B cell (primary cell): ENCODE results near the gene LANCL2. TPM values are rescaled to one million over a fixed set of nuclear protein-coding genes. Genes with fewer than 3 reads are reported as not detected.

ENCODE experiments used
- ATAC-seq: fragments of 200-7000 bp; cut with Tn5 transposase; one replicate; pipeline ENCODE4 v1.10.0; 2021; ENCODE audit warnings: low read depth, mild to moderate bottlenecking, moderate number of reproducible peaks, moderate library complexity
- CTCF ChIA-PET: fragments of 350-600 bp; sonication (Branson Sonifier 250); formaldehyde crosslinking; loops from one replicate; lab custom pipeline; 2021; ENCODE audit warnings: antibody characterized with exemption, inconsistent platforms; lab: Charles Lee
- POLR2A ChIA-PET: fragments of 350-600 bp; sonication (Branson Sonifier 250); formaldehyde crosslinking; loops from one replicate; lab custom pipeline; 2021; ENCODE audit warnings: antibody characterized with exemption; lab: Charles Lee
- DNase-seq: peaks from one replicate; pipeline ENCODE4 v3.0.0; 2013
- H2AFZ ChIP-seq: 2 replicates; pipeline ENCODE4 v1.6.1; 2012; ENCODE audit warnings: mild to moderate bottlenecking, low read depth, low read length; ENCODE audit not compliant: insufficient read depth, poor library complexity, severe bottlenecking
- H3K27ac ChIP-seq, 2 donors: 1 replicate in 1 of 2; 2 replicates in 1 of 2; pipeline ENCODE4 v1.5.1; 2012 to 2013; ENCODE audit warnings: low read length in 2 of 2, mild to moderate bottlenecking in 2 of 2, moderate library complexity in 1 of 2
- H3K27me3 ChIP-seq, 4 experiments: fragments of 200-600 bp in 1 of 4; sonication (generic) in 1 of 4; replicated peaks in 1 of 4; 1 replicate in 2 of 4; 2 replicates in 2 of 4; pipeline versions ENCODE4 v1.6.1 to v1.7.0; 2013 to 2016; ENCODE audit warnings: low read length in 3 of 4, mild to moderate bottlenecking in 2 of 4, mixed read lengths in 1 of 4, moderate library complexity in 1 of 4; ENCODE audit not compliant: insufficient read depth in 4 of 4, control insufficient read depth in 3 of 4; ENCODE audit errors: control extremely low read depth in 1 of 4
- H3K36me3 ChIP-seq, 2 experiments: replicated peaks in 1 of 2; 1 replicate in 1 of 2; 2 replicates in 1 of 2; pipeline versions ENCODE4 v1.6.1 to v1.7.1; 2013; ENCODE audit warnings: low read length in 1 of 2; ENCODE audit not compliant: insufficient read depth in 2 of 2, control insufficient read depth in 1 of 2; ENCODE audit errors: control extremely low read depth in 1 of 2, extremely low read depth in 1 of 2
- H3K4me1 ChIP-seq, 2 donors: fragments of 200-600 bp in 1 of 2; sonication (generic) in 1 of 2; 1 replicate in 1 of 2; 2 replicates in 1 of 2; pipeline versions ENCODE4 v1.5.1 to v1.6.1; 2013 to 2017; ENCODE audit warnings: low read length in 2 of 2; ENCODE audit not compliant: control insufficient read depth in 2 of 2, insufficient read depth in 2 of 2
- H3K4me2 ChIP-seq: replicated peaks from 2 replicates; pipeline ENCODE3; 2012; ENCODE audit warnings: mild to moderate bottlenecking, low read depth, low read length; ENCODE audit not compliant: poor library complexity, severe bottlenecking
- H3K4me3 ChIP-seq, 5 experiments: fragments of 200-600 bp in 1 of 5; sonication (generic) in 1 of 5; 1 replicate in 3 of 5; 2 replicates in 2 of 5; pipeline versions ENCODE4 v1.5.1 to v1.7.0; 2011 to 2016; ENCODE audit warnings: low read length in 4 of 5, mild to moderate bottlenecking in 4 of 5, low read depth in 2 of 5, control low read depth in 1 of 5, moderate library complexity in 1 of 5; ENCODE audit not compliant: insufficient read depth in 1 of 5; ENCODE audit errors: control extremely low read depth in 1 of 5, extremely low read depth in 1 of 5
- H3K79me2 ChIP-seq: fragments of 200-600 bp; sonication (generic); one replicate; pipeline ENCODE4 v1.6.0; 2016; ENCODE audit warnings: low read length; ENCODE audit not compliant: control insufficient read depth, insufficient read depth
- H3K9ac ChIP-seq: fragments of 200-600 bp; sonication (generic); 2 replicates; pipeline ENCODE4 v1.6.1; 2017; ENCODE audit warnings: mild to moderate bottlenecking, low read length, moderate library complexity
- H3K9me3 ChIP-seq, 3 donors: one replicate each; pipeline versions ENCODE4 v1.6.1 to v1.7.1; 2013; ENCODE audit warnings: low read length in 2 of 3; ENCODE audit not compliant: control insufficient read depth in 2 of 3, insufficient read depth in 1 of 3; ENCODE audit errors: control extremely low read depth in 1 of 3
- H4K20me1 ChIP-seq: 2 replicates; pipeline ENCODE4 v1.6.0; 2012; ENCODE audit warnings: mild to moderate bottlenecking, low read length; ENCODE audit not compliant: insufficient read depth, control insufficient read depth, poor library complexity, severe bottlenecking
- H3K27ac Mint-ChIP-seq: one replicate; pipeline ENCODE4 v1.8.0; 2021; ENCODE audit warnings: mixed read lengths
- H3K27me3 Mint-ChIP-seq: one replicate; pipeline ENCODE4 v1.8.0; 2021; ENCODE audit warnings: mixed read lengths
- H3K4me1 Mint-ChIP-seq: one replicate; pipeline ENCODE4 v1.8.0; 2021; ENCODE audit warnings: mixed read lengths
- H3K4me3 Mint-ChIP-seq: one replicate; pipeline ENCODE4 v1.8.0; 2021; ENCODE audit warnings: mixed read lengths
- H3K9me3 Mint-ChIP-seq: one replicate; pipeline ENCODE4 v1.8.0; 2022; ENCODE audit warnings: mixed read lengths; ENCODE audit not compliant: insufficient read depth
- CTCF ChIP-seq: fragments of 200-600 bp; IDR thresholded peaks from one replicate; pipeline ENCODE4 v1.8.0; 2022; ENCODE audit warnings: antibody characterized with exemption, mild to moderate bottlenecking
- EZH2 ChIP-seq: IDR thresholded peaks from 2 replicates; pipeline ENCODE4 v1.6.1; 2012; ENCODE audit warnings: borderline replicate concordance, low read depth, mild to moderate bottlenecking, moderate library complexity, low read length; ENCODE audit not compliant: insufficient read depth, poor library complexity, severe bottlenecking
- WGBS: methylation state at CpG from one replicate; pipeline ENCODE4 v1.1.5; 2013; ENCODE audit warnings: missing lambda C conversion rate; ENCODE audit not compliant: insufficient coverage; 5-methylcytosine and 5-hydroxymethylcytosine counted together
- intact Hi-C: fragments of 100-400 bp; cut with micrococcal nuclease; formaldehyde crosslinking; loops from one replicate; pipeline ENCODE4 v1.10.0; 2022
- polyA plus RNA-seq: library from polyadenylated mRNA; depleted of rRNA; stranded (reverse); fragments of >200 nt; gene quantifications from 2 replicates; pipeline ENCODE4 v1.2.3, GENCODE V29; 2012
- total RNA-seq, 2 donors: library from RNA; stranded (reverse); fragments of 120-200 nt in 1 of 2; gene quantifications; 1 replicate in 1 of 2; 2 replicates in 1 of 2; pipeline versions ENCODE4 v1.2.3 to v1.2.4, GENCODE V29; 2013 to 2022

Gene LANCL2
- total and polyA plus RNA-seq, 2 donors (not counting 1 experiment from before 2014, with no cell fraction given) = 3.5 to 8.1 TPM

- no peaks in the 10 kb centered on the region for H3K27me3 Mint-ChIP-seq
- Histone ChIP-seq H3K27me3 (no peaks in the 10 kb centered on the region), H3K27ac (no peak overlapping the region), H3K79me2 (no peaks in the 10 kb centered on the region), H3K9ac (no peak overlapping the region), H3K4me2 (no peak overlapping the region), H3K9me3 (no peaks in the 10 kb centered on the region), H2AFZ (no peak overlapping the region), H3K36me3 (peaks cover 4 to 26% of the 10 kb centered on the region in 2 experiments), H3K4me1 (no peaks in the 10 kb centered on the region), H4K20me1 (no peaks in the 10 kb centered on the region), H3K4me3 (no peak overlapping the region)
- no peaks in the 10 kb centered on the region for H3K4me1 Mint-ChIP-seq
- H3K4me3 Mint-ChIP-seq = no peak overlapping the region
- DNase-seq (no peak), ATAC-seq (no peak)
- 98% methylated on average over 11 of the region's 11 CpGs for WGBS
- ChIA-PET POLR2A (no interaction called here), CTCF (interaction anchor here (1.2 to 1.4 kb wide), 2 partner anchors 12 to 169 kb away, joined by 3 to 5 read pairs; no protein-coding TSS in a partner anchor)
- TF ChIP-seq EZH2 (no peak), CTCF (no peak)
- intact Hi-C loops = no loop called here
- no peak overlapping the region for H3K27ac Mint-ChIP-seq
- H3K9me3 Mint-ChIP-seq = no peaks in the 10 kb centered on the region
Observed at GRCh38 chr7:55427800-55428199, 62.7 kb downstream of the LANCL2 start.

GRCh38 chr7:55429835-55430499 lies 64.8 kb downstream of the LANCL2 start:
- no peaks in the 10 kb centered on the region for H3K27me3 Mint-ChIP-seq
- H3K27ac Mint-ChIP-seq = no peak overlapping the region
- Histone ChIP-seq H3K9me3 (no peaks in the 10 kb centered on the region), H3K27ac (no peak overlapping the region), H3K9ac (no peak overlapping the region), H3K4me1 (no peaks in the 10 kb centered on the region), H3K4me2 (no peak overlapping the region), H2AFZ (no peak overlapping the region), H3K4me3 (no peak overlapping the region), H4K20me1 (no peaks in the 10 kb centered on the region), H3K36me3 (peaks cover 4 to 20% of the 10 kb centered on the region in 2 experiments), H3K79me2 (no peaks in the 10 kb centered on the region), H3K27me3 (no peaks in the 10 kb centered on the region)
- 86% methylated on average over 10 of the region's 11 CpGs for WGBS
- TF ChIP-seq CTCF (no peak), EZH2 (no peak)
- ChIA-PET POLR2A (no interaction called here), CTCF (no interaction called here)
- DNase-seq (no peak), ATAC-seq (no peak)
- H3K4me3 Mint-ChIP-seq = no peak overlapping the region
- intact Hi-C loops = loop anchor here (10.0 kb wide), 1 partner anchor 645 kb away; no protein-coding TSS in a partner anchor
- H3K9me3 Mint-ChIP-seq = no peaks in the 10 kb centered on the region
- H3K4me1 Mint-ChIP-seq = peaks cover 3% of the 10 kb centered on the region
